ENCODE measurements around the gene GPRIN1.

Gene GPRIN1

GRCh38 chr5:176624142-176624541 lies 14.2 kb upstream of the GPRIN1 start:
- CTCF ChIA-PET: no interaction called here

GRCh38 chr5:176621661-176622079 lies 11.7 kb upstream of the GPRIN1 start:
- no peak overlapping the region for H3K4me3 ChIP-seq (ENCODE audit: low read depth, low read length)
- H3K9me3 ChIP-seq (ENCODE audit: control insufficient read depth, insufficient read depth, low read depth, low read length): no peaks in the 10 kb centered on the region
- H3K36me3 ChIP-seq (ENCODE audit: control insufficient read depth in 2 of 2, insufficient read depth in 1 of 2, low read length in 2 of 2): no peaks in the 10 kb centered on the region
- ChIA-PET CTCF (interaction anchor here (0.6 to 2.2 kb wide), 4 partner anchors 9 to 177 kb away, joined by 3 to 10 read pairs (median 4); no protein-coding TSS in a partner anchor), POLR2A (interaction anchor here (1.7 kb wide), 1 partner anchor 9 kb away, joined by 8 read pairs; the partner anchor contains the start of genes EIF4E1B and SNCB)
- H3K4me1 ChIP-seq (ENCODE audit: control insufficient read depth, insufficient read depth, low read length): no peaks in the 10 kb centered on the region
- no peak overlapping the region for H3K27ac ChIP-seq (ENCODE audit: extremely low read depth, low read depth, low read length)
- TF ChIP-seq GLIS1 (tag by site-specific recombination; IDR thresholded peaks at IDR 0.05): 0 out of 2 replicates have a peak, but pooled peaks have one; percentile 16
- TF ChIP-seq ZNF404 (tag by site-specific recombination; IDR thresholded peaks at IDR 0.05): no peak

More at GRCh38 chr5:176624142-176624541, 14.2 kb upstream of the GPRIN1 start:
- Histone ChIP-seq H3K36me3 (ENCODE audit: control insufficient read depth in 2 of 2, insufficient read depth in 1 of 2, low read length in 2 of 2) (no peaks in the 10 kb centered on the region), H3K4me3 (ENCODE audit: low read depth, low read length) (no peak overlapping the region), H3K4me1 (ENCODE audit: control insufficient read depth, insufficient read depth, low read length) (0 out of 2 replicates have a peak, but pooled peaks cover 2% of the 10 kb centered on the region), H3K9me3 (ENCODE audit: control insufficient read depth, insufficient read depth, low read depth, low read length) (no peaks in the 10 kb centered on the region), H3K27ac (ENCODE audit: extremely low read depth, low read depth, low read length) (no peak overlapping the region)
- TF ChIP-seq GLIS2 (tag by site-specific recombination; IDR thresholded peaks at IDR 0.05) (no peak), ZNF146 (tag by site-specific recombination; IDR thresholded peaks at IDR 0.05) (no peak), ZNF76 (tag by site-specific recombination; IDR thresholded peaks at IDR 0.05; ENCODE audit: borderline replicate concordance, low read depth) (no peak), ZBTB44 (tag by site-specific recombination; IDR thresholded peaks at IDR 0.05) (no peak), SALL2 (tag by site-specific recombination; IDR thresholded peaks at IDR 0.05; ENCODE audit: borderline replicate concordance) (no peak), IKZF3 (tag by site-specific recombination; IDR thresholded peaks at IDR 0.05) (no peak), PRDM6 (tag by site-specific recombination; IDR thresholded peaks at IDR 0.05) (no peak), ZNF843 (tag by site-specific recombination; IDR thresholded peaks at IDR 0.05) (no peak), ZNF148 (tag by site-specific recombination; IDR thresholded peaks at IDR 0.05; ENCODE audit: borderline replicate concordance) (no peak)
- POLR2A ChIA-PET: no interaction called here

GRCh38 chr5:176620333-176620981 lies 10.5 kb upstream of the GPRIN1 start:
- Histone ChIP-seq H3K36me3 (ENCODE audit: control insufficient read depth in 2 of 2, insufficient read depth in 1 of 2, low read length in 2 of 2) (no peaks in the 10 kb centered on the region), H3K4me3 (ENCODE audit: low read depth, low read length) (no peak overlapping the region), H3K4me1 (ENCODE audit: control insufficient read depth, insufficient read depth, low read length) (no peaks in the 10 kb centered on the region), H3K9me3 (ENCODE audit: control insufficient read depth, insufficient read depth, low read depth, low read length) (no peaks in the 10 kb centered on the region), H3K27ac (ENCODE audit: extremely low read depth, low read depth, low read length) (no peak overlapping the region)
- CTCF ChIA-PET: interaction anchor here (0.7 to 2.2 kb wide), 2 partner anchors 40 to 66 kb away, joined by 4 to 10 read pairs; no protein-coding TSS in a partner anchor
- POLR2A ChIA-PET: interaction anchor here (1.7 kb wide), 1 partner anchor 10 kb away, joined by 8 read pairs; the partner anchor contains the start of genes EIF4E1B and SNCB
- TF ChIP-seq ZSCAN18 (tag by site-specific recombination; IDR thresholded peaks at IDR 0.05) (no peak), ZNF184 (tag by site-specific recombination; IDR thresholded peaks at IDR 0.05) (no peak), ZEB2 (tag by site-specific recombination; IDR thresholded peaks at IDR 0.05) (no peak), PBX3 (CRISPR knock-in tag; IDR thresholded peaks at IDR 0.05) (no peak), FEZF1 (tag by site-specific recombination; IDR thresholded peaks at IDR 0.05) (no peak), ZNF561 (tag by site-specific recombination; IDR thresholded peaks at IDR 0.05; ENCODE audit: borderline replicate concordance) (no peak), ZNF311 (tag by site-specific recombination; IDR thresholded peaks at IDR 0.05; ENCODE audit: borderline replicate concordance) (no peak)
